Lung (tissue), 12 donors: ENCODE data around the gene PRKAG1. TPM values are rescaled to one million over a fixed set of nuclear protein-coding genes. Genes with fewer than 3 reads are reported as not detected.

Experiments
- ATAC-seq: fragments of 200-7000 bp; cut with Tn5 transposase; one replicate; pipeline ENCODE4 v1.9.1; 2020; ENCODE audit warnings: moderate number of reproducible peaks; ENCODE audit not compliant: insufficient read depth, low FRiP score
- DNase-seq, 3 donors: peaks; one replicate each; pipeline ENCODE4 v3.0.0-alpha.2; 2013 to 2017
- H3K27ac ChIP-seq, 2 donors: one replicate each; pipeline ENCODE4 v1.5.1; 2013; ENCODE audit warnings: mild to moderate bottlenecking in 2 of 2, moderate library complexity in 2 of 2, control low read depth in 1 of 2, inconsistent platforms in 1 of 2, low read depth in 1 of 2, low read length in 1 of 2
- H3K27me3 ChIP-seq, 3 donors: one replicate each; pipeline ENCODE4 v1.5.1; 2013; ENCODE audit warnings: low read length in 2 of 3; ENCODE audit not compliant: control insufficient read depth in 3 of 3, insufficient read depth in 3 of 3
- H3K36me3 ChIP-seq, 4 donors: one replicate each; pipeline ENCODE4 v1.5.1; 2013; ENCODE audit warnings: low read length in 4 of 4, mild to moderate bottlenecking in 1 of 4, moderate library complexity in 1 of 4; ENCODE audit not compliant: control insufficient read depth in 4 of 4, insufficient read depth in 4 of 4
- H3K4me1 ChIP-seq, 5 donors: one replicate each; pipeline ENCODE4 v1.5.1; 2013; ENCODE audit warnings: low read length in 5 of 5, mild to moderate bottlenecking in 2 of 5, moderate library complexity in 1 of 5; ENCODE audit not compliant: control insufficient read depth in 5 of 5, insufficient read depth in 5 of 5
- H3K4me3 ChIP-seq: one replicate; pipeline ENCODE4 v1.5.1; 2013; ENCODE audit warnings: mild to moderate bottlenecking, control low read depth, moderate library complexity
- H3K9ac ChIP-seq, 2 donors: one replicate each; pipeline ENCODE4 v1.5.1; 2013; ENCODE audit warnings: low read length in 2 of 2, control low read depth in 1 of 2; ENCODE audit not compliant: insufficient read depth in 1 of 2
- H3K9me3 ChIP-seq, 4 donors: one replicate each; pipeline ENCODE4 v1.5.1; 2013; ENCODE audit warnings: low read length in 3 of 4, mild to moderate bottlenecking in 1 of 4, moderate library complexity in 1 of 4; ENCODE audit not compliant: control insufficient read depth in 4 of 4, insufficient read depth in 3 of 4
- WGBS, 2 donors: extraction: QIAGEN DNeasy Blood & Tissue Kit; methylation state at CpG; one replicate each; pipeline ENCODE4 v1.1.7; 2013; 5-methylcytosine and 5-hydroxymethylcytosine counted together
- polyA plus RNA-seq, 2 donors: library from polyadenylated mRNA; stranded (reverse); fragments of 200-250 nt; gene quantifications; one replicate each; pipeline ENCODE4 v1.2.1, GENCODE V29; 2013
- total RNA-seq, 2 donors: library from RNA; depleted of rRNA in 1 of 2; stranded (reverse); fragments of >200 nt in 1 of 2; gene quantifications; one replicate each; pipeline ENCODE4 v1.2.1, GENCODE V29; 2014 to 2021
- TF ChIP-seq, protein P1 (sequence below): IDR thresholded peaks from 2 replicates; pipeline ENCODE4 v1.5.1; 2012; ENCODE audit warnings: mild to moderate bottlenecking; ENCODE audit errors: control extremely low read depth, extremely low read depth
- donor health status: control.
- donor health status: control.
- donor health status: Bipolar disorder and iron deficiency.
- donor health status: healthy.
- donor health status: DM: yes; HTN: yes; CAD: no.

PRKAG1 gene
- total and polyA plus RNA-seq, 4 donors = 33.1 to 54.5 (median 49.6) TPM

DNA sequence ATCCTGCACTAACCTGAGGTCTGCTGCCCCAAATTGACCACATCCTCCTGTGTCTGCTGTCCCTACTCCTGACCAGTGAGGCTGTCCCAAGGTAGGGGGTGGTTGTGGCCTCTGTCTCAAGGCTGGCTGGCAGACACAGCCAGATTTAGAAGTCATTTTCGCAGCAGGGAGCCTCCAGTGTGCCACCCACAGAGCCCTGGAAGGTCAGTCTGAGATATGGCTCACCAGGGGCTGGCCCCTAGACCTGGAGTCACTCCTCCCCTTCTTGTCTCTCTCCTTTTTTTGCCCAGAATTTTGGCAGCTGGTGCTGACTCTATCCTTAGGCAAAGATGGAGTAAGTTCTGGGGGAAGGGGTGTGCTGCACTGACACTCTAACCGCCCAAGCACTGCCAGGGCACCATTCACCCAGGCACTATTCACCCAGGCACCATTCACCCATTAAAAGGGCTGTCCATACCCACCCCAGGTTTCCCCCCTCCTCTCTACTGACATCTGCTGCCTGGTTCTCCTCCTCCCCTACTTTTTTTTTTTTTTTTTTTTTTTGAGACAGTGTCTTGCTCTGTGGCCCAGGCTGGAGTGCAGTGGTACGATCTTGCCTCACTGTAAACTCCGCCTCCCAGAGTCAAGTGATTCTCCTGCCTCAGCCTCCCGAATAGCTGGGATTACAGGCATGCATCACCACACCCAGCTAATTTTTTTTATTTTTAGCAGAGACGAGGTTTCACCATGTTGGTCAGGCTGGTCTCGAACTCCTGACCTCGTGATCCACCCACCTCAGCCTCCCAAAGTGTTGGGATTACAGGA is 27.1 kb downstream of the PRKAG1 start:
- no peaks in the 10 kb centered on the region for H3K4me1 ChIP-seq
- ATAC-seq (no peak), DNase-seq (no peak)
- H3K27ac ChIP-seq = no peak overlapping the region
- H3K27me3 ChIP-seq = peaks cover 3 to 66% (median 60%) of the 10 kb centered on the region in 3 donors
- H3K9ac ChIP-seq = no peak overlapping the region
- H3K9me3 ChIP-seq = no peaks in the 10 kb centered on the region
- no peak overlapping the region for H3K4me3 ChIP-seq
- no peaks in the 10 kb centered on the region for H3K36me3 ChIP-seq
- 72 to 83% methylated on average over 8 of the region's 8 CpGs for WGBS, 2 donors
- TF ChIP-seq, protein P1, sequence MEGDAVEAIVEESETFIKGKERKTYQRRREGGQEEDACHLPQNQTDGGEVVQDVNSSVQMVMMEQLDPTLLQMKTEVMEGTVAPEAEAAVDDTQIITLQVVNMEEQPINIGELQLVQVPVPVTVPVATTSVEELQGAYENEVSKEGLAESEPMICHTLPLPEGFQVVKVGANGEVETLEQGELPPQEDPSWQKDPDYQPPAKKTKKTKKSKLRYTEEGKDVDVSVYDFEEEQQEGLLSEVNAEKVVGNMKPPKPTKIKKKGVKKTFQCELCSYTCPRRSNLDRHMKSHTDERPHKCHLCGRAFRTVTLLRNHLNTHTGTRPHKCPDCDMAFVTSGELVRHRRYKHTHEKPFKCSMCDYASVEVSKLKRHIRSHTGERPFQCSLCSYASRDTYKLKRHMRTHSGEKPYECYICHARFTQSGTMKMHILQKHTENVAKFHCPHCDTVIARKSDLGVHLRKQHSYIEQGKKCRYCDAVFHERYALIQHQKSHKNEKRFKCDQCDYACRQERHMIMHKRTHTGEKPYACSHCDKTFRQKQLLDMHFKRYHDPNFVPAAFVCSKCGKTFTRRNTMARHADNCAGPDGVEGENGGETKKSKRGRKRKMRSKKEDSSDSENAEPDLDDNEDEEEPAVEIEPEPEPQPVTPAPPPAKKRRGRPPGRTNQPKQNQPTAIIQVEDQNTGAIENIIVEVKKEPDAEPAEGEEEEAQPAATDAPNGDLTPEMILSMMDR = no peak

GRCh38 chr12:48990552-48990951 is 28.0 kb downstream of the PRKAG1 start:
- no peaks in the 10 kb centered on the region for H3K4me1 ChIP-seq
- H3K4me3 ChIP-seq = no peak overlapping the region
- no peaks in the 10 kb centered on the region for H3K36me3 ChIP-seq
- no peak for DNase-seq
- peaks cover 3 to 68% (median 65%) of the 10 kb centered on the region in 3 donors for H3K27me3 ChIP-seq
- TF ChIP-seq, protein P1 = no peak
- H3K9me3 ChIP-seq = no peaks in the 10 kb centered on the region
- no peak overlapping the region for H3K27ac ChIP-seq
- H3K9ac ChIP-seq = no peak overlapping the region
- no peak for ATAC-seq

- ATAC-seq (peak; percentile 54), DNase-seq (peak in 1 of 3 donors; percentile 46)
- 26 to 31% methylated on average over 16 of the region's 16 CpGs for WGBS, 2 donors
- Histone ChIP-seq H3K9me3 (no peaks in the 10 kb centered on the region), H3K36me3 (no peaks in the 10 kb centered on the region), H3K27ac (no peak overlapping the region), H3K4me1 (no peaks in the 10 kb centered on the region), H3K4me3 (no peak overlapping the region), H3K27me3 (peaks cover 3 to 72% (median 71%) of the 10 kb centered on the region in 3 donors), H3K9ac (no peak overlapping the region)
- TF ChIP-seq, protein P1 = peak; percentile 70
Observed at GRCh38 chr12:48988030-48988649, 30.4 kb downstream of the PRKAG1 start.
